HG02870 (cell line): Measurements from ENCODE around the gene EFTUD2.
"Not testable (repeated sequence)": the region's sequence is repeated elsewhere in the genome, so short reads cannot be mapped to it uniquely, and the experiment has no call there.

Experiments
- ATAC-seq: cut with Tn5 transposase; IDR thresholded peaks from one replicate; pipeline ENCODE4 v1.9.1; 2021; ENCODE audit warnings: mild to moderate bottlenecking, moderate library complexity; ENCODE audit not compliant: unreplicated experiment

EFTUD2 gene

DNA sequence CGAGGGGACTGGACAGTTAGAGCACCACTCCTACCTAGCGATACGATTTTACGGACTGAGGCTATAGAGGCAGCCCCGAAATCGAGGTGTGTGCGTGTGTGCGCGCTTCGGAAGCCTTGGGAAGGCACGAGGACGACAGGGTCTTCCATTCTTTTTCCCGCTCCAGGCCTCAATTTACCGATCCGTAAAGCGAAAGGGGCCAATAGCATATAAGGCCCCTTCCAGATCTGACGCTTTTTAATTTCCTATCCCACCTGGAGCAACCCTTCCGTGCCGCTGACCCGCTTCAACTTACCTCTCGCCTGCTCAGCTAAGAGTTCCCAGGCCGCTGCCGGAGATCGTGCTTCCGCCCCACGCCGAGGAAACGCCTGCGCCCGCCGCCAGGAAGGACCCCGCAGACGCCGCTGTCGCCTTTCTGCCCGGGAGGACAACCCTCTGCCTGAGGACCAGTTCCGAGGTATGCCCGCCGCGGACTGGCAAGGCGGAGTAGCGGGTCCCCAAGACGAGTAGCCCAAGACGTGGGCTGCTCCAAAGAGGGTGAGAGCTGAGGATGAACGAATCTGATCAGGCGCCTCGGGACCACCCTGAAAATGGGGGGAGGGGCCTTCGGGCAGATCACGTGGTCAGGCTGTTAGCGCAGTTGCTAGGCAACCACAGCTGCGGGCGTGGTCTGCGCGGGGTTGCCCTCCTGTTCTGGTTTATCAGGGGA is at the start of gene EFTUD2:
Gene EFTUD2 (minus strand): TSS at position 372 of the 709 bp plus-strand sequence. CDS start 4,924 bp downstream, outside the sequence.
- peak; percentile 69 for ATAC-seq

DNA sequence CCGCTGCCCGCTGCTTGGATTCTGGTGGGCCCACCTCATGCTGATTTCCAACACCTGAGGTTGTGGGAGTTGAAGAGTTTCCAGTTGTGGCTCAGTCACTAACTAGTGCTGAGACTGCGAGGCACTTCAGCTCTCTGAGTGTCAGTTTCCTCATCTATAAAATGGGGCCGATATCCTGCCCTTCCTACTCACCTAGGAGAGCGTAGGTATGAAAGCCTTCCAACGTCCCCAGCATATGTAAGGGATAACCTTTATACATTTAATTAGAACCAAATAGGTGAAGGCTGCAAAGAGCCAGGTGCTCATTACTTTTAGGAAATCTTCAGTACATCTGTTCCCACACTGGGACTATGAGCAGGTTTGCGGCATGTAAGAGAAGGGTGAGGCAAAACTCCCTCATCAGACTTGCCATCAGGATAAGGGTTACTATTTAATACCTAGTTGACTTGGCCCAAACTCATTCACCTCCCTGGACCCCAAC is 49.1 kb upstream of the EFTUD2 start:
- no peak for ATAC-seq

DNA sequence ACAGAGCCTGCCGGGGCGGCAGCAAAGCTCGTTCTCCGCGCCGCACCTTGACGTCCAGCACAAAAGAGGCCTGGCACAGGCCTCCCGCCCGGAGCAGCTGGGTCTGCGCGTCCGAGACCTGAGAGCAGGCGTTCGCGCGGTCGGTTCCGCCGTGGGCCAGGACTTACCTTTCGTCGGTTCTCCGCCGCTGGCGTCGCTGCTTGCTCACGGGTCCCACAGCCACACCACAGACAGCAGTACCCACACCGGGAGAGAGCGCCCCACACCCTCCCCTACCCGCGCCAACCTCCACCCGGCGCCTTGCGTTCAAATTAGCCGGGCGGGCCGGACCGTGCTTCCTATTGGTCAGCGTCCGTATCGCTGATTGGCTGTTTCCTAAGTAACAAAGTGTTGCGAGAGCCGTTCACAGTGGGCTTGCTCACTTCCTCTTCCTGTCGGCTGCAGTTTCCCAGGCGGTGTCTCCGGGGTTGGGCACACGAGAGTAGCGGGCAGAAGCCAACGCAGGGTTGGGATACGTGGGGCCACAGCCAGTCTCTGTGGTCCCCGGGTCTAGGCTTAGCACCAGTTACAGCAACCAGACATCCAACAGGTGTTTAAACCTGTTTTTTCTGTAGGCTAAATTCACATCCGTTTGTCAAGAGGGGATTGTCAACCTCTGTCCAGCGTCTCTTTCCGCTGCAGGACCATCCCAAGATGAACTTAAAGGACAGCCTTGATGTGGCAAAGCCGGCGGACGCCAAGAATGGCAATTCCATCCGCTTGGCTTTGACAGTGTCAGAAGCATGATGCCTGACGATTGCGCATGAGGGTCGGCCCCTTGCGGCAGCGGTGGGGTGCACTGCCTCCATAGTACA is 48.4 kb upstream of the EFTUD2 start, which contains the start of gene KIF18B:
Gene KIF18B (minus strand): TSS at position 313 of the 854 bp plus-strand sequence. CDS start 11,429 bp downstream, outside the sequence.
- ATAC-seq, result peak; percentile 92

DNA sequence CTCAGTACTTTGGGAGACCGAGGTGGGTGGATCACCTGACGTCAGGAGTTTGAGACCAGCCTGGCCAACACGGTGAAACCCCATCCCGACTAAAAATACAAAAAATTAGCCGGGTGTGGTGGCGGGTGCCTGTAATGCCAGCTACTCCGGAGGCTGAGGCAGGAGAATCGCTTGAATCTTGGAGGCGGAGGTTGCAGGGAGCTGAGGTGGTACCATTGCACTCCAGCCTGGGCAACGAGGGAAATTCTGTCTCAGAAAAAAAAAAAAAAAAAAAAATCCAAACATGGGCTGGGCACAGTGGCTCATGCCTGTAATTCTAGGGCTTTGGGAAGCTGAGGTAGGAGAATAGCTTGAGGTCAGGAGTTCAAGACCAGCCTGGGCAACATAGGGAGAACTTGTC is 46.4 kb upstream of the EFTUD2 start:
- not testable (repeated sequence) for ATAC-seq

DNA sequence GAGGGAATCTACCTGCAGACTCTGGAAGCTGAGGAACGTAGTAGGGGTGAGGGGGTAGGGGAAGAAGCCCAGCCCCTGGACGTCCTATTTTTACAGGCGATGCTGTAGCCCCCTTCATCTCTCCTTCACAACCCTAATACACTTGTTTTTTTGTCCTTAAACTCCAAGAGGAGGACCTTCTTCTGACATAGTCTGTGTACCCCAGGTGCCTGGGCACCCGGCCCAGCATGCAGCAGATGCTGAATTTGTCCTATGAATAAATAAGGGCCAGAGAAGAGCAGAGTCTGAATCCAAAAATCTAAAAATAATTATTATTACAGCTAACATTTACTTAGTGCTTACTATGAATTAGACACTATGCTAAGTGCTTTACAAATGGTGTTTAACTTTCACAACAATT is 43.2 kb upstream of the EFTUD2 start:
- ATAC-seq, result no peak

DNA sequence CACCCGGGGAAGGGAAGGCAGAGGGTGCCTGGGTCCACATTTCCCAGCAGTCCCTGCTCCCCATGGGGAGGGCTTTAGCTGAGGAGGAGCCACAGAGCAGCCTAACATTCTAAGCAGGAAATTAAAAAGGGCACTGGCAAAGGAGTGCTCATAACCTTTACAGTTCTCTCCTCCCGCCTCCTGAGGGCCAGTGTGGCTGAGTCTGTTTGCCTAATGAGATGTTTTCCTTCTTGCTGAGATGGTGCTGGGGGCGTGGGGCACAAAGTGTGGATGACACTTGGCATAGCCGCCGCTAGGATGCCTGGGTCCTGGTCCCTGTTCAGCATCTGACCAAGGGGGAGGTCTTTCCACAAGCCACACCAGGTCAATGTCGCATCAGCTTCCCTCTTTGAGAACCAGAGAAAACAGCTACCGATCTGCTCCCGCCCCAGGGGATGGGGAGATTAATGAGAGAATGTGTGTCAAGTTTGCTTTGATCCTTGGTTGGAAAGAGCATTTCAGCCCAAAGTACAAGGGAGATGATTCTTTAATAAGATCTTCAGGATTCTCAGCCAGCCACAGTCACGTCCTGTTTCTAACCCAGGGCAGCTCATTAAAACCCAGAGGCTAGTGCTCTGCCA is 42.6 kb upstream of the EFTUD2 start:
- ATAC-seq, result no peak

DNA sequence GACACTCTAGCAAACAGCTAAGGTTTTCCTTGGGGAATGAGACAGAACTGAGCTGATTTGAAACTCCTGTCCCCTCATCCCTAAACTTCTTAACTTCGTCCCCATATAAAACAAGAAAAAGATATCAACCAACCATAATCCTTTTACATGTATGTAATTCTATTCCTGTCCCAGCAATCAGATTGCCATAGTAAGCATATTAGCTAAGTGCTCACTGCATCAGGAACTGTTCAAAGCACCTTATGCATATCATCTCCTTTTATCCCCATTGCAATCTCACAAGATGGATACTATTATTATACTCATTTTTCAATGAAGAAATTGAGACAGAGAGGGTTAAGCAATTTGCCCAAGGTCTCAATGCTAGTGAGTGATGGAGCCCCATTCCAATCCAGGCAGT is 41.5 kb upstream of the EFTUD2 start:
- no peak for ATAC-seq

DNA sequence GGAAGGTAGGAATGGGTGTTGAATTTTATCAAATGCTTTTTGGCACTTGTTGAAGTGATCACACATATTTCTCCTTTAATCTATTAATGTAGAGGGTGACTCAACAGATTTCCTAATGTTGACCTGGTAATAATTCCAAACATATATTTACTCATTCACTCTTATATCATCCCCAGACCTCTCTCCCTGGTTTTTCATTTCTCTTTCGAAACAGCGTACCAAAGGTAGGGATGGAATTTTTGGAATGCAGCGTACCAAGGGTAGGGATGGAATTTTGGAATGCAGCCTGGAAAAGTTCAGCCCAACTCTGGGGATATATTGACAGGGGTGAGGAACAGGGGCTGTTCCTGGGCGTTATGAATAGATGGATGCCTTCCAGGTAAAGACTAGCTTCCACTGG is 41.1 kb upstream of the EFTUD2 start:
- no peak for ATAC-seq

DNA sequence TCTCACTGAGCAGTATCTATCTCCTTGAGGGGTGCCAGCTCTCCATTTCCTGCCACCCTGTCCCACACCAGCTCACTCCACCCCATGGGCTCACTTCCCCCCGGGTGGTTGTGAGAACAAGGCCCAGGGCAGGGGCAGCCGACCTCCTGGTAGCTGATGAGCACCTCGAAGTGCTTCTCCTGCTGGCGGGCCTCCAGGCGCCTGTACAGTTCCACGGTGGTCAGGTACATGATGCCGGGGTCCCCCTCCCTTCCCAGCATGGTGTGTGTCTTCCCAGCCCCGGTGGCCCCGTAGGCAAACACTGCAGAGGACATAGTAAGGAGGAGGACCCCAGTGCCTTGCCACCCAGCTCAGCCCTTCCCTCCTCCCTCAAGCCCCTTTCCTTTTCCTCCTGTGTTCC is 35.9 kb upstream of the EFTUD2 start:
- ATAC-seq, result no peak

DNA sequence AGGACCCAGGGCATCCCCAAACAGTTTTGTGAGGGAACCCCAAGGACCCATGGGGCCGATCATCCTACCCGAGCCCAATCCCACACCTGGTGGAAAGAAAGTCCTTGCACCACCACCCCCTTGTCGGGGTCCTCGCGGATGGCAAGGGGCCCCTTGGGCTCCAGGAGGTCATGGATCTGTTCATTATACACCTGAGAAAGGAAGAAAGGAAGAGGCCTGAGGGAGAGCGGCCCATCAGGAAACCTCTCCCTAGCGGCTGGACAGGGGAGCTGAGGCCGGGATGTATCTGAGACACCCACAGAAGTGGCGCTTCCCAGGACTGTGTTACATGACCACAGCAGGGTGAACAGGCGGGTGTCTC is 35.5 kb upstream of the EFTUD2 start:
- no peak for ATAC-seq

DNA sequence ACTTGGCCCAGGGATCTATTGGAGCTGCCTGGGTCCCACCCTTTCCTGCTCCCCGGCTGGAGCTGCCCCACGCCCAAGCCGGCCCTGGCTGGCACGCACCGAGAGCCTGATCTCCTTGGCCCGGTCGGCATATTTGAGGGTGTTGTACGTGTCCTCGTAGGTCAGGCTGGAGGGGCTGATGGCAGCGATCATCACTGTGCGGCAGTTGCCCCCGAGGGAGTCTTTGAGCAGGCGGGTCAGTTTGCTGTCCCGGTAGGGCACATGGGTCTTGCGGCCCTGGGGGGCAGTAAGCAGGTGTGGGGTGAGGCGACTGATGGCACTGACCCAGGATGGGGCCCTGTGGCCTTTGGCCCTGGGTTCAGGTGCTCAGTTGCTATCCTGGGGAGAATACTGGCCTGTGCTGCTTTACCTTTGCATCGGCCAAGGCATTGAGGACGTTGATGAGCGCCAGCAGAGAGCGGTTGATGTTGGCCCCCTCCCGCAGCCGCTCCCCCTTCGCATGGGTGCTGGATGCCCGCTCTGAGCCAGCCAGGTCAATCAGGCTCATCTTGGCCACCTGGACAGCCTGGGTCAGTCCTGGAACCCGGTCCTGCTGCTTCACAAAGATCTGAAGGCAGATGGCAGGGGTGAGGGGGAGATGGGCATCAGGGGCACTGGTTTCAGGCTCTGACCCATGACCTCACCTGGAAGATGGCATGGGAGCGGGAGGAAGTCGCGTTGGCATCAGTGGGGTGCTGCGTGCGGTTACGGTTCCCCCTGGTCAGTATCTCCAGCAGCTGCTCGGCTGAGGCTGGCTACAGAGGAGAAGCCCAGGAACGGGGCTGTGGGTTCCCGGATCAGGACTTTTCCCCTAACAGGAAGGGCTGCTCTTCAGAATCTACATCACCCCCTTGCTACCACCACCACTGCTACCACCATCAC is 34.8 kb upstream of the EFTUD2 start:
- ATAC-seq, result no peak

DNA sequence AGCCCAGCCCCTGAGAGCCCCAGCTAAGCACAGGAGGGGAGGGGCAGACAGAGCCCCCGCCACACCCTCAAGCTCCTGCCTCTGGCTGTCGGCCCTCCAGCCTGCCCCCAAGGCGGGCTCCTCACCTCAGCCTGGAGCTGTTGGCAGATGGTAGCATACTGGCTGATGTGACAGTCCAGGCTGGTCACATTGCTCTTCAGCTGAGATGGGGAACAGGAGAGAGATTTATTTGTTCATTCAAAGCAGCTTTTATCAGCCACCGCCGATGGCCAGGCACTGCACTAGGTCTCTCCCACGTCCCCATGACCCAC is 33.5 kb upstream of the EFTUD2 start:
- ATAC-seq, result no peak

DNA sequence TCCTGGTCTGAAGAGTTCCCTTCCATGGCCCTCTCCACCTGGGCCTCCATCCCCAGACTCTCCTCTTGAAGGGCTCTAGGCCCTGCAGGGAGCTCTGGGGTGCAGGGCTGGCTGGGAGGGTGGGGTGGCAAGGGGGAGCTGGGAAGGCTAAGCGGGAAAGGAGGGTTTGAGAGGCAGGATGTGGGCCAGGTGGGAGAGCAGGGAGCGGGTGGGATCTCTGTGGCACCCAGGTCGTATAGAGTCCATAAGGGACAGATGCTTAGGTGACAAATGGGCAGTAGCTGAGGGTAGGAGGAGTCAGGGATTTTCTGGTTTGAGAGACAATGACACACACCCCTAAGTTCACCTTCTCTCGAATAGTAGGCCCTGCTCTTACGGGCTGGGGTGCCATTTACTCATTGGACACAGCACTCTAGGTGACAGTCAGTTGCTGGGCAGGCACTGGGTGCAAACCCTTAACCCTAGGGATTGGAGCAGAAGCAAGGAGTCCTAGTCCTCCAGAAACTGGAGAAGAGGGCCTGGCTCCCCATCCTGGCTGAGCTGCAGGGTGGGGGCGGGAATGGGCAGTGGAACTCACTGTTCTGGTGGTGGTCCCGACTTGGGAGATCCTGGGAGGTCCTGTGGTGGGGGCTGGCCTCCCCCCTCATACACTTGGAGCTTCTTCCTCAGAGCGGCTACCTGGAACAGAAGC is 33.0 kb upstream of the EFTUD2 start:
- ATAC-seq, result no peak

DNA sequence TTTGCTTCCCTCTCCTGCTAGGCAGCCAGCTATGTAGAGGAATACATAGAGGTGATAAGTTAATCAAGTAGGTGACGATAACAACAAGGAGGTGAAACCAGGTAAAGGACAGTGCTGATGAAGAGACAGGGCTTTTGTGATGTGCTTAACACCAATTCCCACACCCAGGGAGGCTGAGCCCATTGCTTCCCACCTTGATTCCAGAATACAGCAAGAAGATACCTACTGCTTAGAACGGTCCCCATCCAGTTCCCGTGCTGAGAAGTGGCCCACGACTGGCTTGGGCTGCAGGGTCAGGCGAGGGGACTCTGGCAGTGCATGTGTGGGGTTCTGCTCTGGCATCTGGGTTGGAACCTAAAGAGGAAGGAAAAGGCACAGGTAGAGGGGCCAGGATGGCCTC is 32.1 kb upstream of the EFTUD2 start:
- ATAC-seq, result no peak

DNA sequence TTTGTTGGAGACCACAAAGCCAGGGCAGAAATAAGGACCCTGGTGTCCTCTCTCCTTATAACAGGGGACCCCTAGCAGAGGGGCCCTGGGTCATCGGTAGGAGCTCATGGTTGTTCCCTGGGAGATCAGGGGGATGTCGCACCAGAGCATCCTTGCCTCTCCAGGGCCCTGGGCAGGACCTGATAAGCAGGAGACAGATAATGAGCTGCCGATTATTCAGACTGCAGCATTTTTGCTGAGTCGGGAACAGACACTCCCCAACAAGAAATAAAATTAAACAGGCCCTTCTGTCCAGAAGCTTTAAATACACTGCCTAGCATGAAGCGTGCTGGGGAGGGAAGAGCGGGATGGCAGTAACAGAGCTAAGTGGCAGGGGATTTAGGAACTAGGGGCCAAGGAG is 31.4 kb upstream of the EFTUD2 start:
- no peak for ATAC-seq

DNA sequence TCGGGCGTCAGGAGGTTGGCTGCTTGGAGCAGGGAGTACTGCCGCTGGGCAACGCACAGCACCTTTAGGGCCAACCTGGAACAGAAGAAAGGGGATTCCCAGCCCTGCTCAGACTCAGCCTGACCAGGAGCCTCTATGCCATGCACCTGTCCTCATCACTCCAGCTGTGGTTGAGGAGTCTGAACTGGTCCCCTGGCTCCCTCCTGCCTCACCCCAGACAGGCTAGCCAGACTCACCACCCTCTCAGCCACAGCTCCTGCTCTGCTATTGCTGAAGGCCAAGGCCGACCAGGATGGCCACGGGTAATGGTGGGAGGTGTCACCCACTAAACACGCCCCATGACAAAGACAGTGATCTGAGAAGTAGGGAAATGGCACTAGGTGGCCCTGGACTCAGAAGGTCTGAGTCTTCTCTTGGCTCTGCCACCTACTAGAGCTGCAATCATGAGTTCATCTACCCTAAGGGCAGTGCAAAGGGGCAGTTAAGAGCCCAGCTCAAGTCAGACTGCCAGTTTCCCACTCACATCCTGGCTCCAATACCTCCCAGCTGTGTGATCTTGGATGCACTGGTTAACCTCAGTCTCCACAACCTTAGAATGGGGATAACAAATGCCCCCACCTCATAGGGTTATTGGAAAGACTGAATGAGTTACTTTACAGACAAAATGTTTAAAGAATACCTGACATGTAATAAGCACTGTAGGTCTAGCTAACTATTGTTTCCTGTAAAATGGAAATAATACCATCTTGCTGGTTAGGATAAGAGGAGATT is 29.9 kb upstream of the EFTUD2 start:
- ATAC-seq, result no peak

DNA sequence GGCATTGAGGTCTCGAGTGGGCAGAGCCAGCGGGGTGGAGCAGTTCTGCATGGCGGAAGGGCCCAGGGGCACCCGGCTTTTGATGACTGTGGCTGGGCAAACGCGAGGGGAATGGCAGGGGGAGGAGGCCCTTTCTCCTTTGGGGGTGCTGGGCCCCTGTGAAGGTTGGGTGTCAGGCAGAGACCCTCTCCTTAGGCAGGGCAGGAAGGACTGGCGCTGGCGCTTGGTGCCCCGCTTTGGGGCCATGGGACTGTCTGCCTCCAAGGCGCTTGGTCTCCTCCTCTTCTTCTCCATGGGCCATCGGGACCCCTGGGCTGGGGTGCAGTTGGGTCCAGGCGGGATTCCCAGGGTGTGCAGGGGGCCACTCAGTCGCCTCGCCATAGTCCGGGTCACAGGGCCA is 28.9 kb upstream of the EFTUD2 start:
- no peak for ATAC-seq

DNA sequence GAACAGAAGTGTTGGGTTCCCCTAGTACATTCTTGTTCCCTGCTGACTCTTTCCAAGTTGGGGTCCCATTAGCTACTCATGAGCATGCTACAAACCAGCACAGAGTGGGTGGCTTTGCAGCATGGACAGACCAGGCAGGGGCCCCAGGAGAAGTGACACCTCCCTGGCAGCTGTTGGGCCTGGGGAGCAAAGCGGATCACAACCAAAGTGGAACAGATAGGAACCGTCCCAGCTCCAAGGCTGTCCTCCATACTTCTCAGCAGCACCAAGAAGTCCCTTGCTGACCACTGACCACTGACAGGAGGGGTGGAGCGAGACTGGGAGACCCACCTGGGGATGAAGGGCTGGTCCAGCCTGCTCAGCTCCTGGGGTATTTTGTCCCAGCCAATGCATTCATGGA is 28.5 kb upstream of the EFTUD2 start:
- no peak for ATAC-seq

DNA sequence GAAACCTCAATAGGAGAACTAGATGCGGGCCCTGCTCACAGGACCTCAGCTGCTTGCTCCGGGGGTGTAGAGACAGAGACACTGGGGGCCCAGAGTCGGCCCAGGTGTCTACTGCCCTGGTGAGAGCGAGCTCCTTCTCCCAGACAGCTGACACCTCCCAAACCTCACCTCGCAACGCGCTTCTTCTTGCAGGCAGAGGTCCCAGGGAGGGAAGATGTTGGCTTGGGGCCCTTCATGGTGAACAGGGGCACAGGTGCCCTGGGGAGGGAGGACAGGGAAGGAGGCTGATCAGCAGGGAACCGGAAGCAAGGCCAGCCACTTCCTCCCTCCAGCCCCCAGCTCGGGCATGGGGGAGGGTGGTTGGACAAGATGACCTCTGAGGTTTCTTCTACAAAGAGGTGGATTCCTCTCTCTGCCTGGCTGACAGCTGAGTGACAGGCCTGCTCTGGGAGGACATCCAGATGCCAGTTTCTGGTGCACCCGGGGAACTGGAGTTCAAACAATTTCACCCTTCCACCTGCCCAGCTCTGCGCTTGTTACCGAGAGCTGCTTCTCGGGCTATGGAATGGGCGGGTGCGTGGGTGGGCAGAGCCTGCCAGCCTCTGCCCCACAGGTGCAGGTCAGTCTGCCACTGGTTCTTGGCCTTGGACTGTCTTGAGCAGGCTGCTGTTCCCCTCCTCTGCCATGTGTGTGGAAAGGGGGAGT is 27.7 kb upstream of the EFTUD2 start:
- ATAC-seq, result no peak
